Chondrocyte (in vitro differentiated cells): ENCODE data around the gene CAB39. TPM values are rescaled to one million over a fixed set of nuclear protein-coding genes. Genes with fewer than 3 reads are reported as not detected.

ENCODE experiments used
- DNase-seq: peaks from one replicate; pipeline ENCODE4 v3.0.0; 2021; ENCODE audit warnings: mixed read lengths, low spot score
- H3K27ac Mint-ChIP-seq: one replicate; pipeline ENCODE4 v1.8.0; 2021; ENCODE audit warnings: mild to moderate bottlenecking, moderate library complexity, mixed read lengths; ENCODE audit not compliant: unreplicated experiment
- H3K27me3 Mint-ChIP-seq: 2 replicates; pipeline ENCODE4 v1.8.0; 2021; ENCODE audit warnings: low read depth, mixed read lengths
- H3K36me3 Mint-ChIP-seq: 2 replicates; pipeline ENCODE4 v1.8.0; 2021; ENCODE audit warnings: low read depth, mixed read lengths
- H3K4me1 Mint-ChIP-seq: 2 replicates; pipeline ENCODE4 v1.8.0; 2021; ENCODE audit warnings: low read depth, mild to moderate bottlenecking, mixed read lengths
- H3K4me3 Mint-ChIP-seq: one replicate; pipeline ENCODE4 v1.8.0; 2021; ENCODE audit warnings: mild to moderate bottlenecking, moderate library complexity, mixed read lengths; ENCODE audit not compliant: unreplicated experiment
- H3K9me3 Mint-ChIP-seq: 2 replicates; pipeline ENCODE4 v1.8.0; 2021; ENCODE audit warnings: low read depth, mixed read lengths
- long read RNA-seq: library from polyadenylated mRNA; stranded (forward); transcript quantifications from one replicate; pipeline ENCODE4 v2.0.0, GENCODE V29; 2021
- total RNA-seq: library from RNA; stranded (reverse); gene quantifications from 3 replicates; pipeline ENCODE4 v1.2.1, GENCODE V29; 2021
- TF ChIP-seq, protein P1 (sequence below): fragments of 200-600 bp; sonication (generic); IDR thresholded peaks from 2 replicates; pipeline ENCODE4 v1.5.0; 2021; ENCODE audit warnings: antibody characterized with exemption, mild to moderate bottlenecking, moderate library complexity

CAB39 gene
- 30.9 to 34.7 TPM (median 33.4 TPM) in 3 replicates for total RNA-seq
- long read RNA-seq, transcript CAB39-201 (9 exons, 3,826 nt) = major isoform, 78 of 91 reads
- long read RNA-seq, partial matches to known transcripts = 2 of 91 reads
- long read RNA-seq, other reads (novel, unspliced or antisense) = 10 of 91 reads

DNA sequence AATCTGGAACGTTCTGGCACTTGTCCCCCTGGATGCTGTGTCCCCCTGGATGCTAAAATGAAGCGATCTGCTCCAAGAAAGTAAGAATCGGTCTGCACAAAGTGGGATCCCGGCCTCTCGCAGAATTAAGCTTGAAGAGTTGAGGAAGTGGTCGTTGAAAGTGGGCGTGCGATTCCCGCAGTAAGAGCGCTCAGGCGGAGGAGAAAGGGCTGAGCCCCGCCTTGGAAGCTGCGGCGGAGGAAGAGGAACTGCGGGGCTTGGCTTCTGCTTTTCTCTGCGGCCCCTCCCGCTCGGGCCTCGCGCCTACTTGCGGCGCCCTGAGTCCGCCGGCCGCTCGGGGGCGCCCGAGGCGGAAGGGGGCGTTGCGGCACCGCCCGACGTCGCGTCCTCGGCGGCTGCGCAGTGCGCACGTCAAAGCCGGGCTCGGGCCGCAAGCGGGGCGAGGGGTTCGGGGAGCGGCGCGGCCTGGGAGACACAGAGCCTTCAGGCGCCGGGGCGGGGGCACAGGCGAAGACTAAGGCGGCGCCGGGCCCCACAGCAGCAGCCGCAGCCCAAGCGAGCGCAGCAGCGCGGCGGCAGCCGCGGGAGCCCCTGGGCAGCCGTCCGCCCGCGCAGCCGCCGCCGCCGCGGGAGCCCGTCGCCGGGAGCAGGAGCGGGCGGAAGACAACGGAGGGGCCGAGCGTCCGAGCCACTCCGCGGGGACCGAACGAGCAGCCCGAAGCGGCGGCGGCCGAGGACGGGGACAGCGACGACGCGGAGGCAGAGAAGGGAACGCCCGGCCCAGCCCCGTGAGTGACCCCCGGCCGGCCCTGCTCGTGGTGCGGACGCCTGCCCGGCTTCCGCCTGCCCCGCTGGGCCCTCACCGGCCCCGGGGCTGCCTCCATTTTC is at the start of gene CAB39:
TSS of gene CAB39 (plus strand) at position 400 of the 888 bp plus-strand sequence. CDS start 47,160 bp downstream, outside the sequence.
- Mint-ChIP-seq H3K4me3 (peak within 1 kb of the TSS; percentile 98), H3K9me3 (no peaks in the 10 kb centered on the region), H3K27ac (peak within 1 kb of the TSS; percentile 96), H3K27me3 (peaks cover 6% of the 10 kb centered on the region), H3K4me1 (peaks cover 39% of the 10 kb centered on the region), H3K36me3 (no peaks in the 10 kb centered on the region)
- TF ChIP-seq, protein P1, sequence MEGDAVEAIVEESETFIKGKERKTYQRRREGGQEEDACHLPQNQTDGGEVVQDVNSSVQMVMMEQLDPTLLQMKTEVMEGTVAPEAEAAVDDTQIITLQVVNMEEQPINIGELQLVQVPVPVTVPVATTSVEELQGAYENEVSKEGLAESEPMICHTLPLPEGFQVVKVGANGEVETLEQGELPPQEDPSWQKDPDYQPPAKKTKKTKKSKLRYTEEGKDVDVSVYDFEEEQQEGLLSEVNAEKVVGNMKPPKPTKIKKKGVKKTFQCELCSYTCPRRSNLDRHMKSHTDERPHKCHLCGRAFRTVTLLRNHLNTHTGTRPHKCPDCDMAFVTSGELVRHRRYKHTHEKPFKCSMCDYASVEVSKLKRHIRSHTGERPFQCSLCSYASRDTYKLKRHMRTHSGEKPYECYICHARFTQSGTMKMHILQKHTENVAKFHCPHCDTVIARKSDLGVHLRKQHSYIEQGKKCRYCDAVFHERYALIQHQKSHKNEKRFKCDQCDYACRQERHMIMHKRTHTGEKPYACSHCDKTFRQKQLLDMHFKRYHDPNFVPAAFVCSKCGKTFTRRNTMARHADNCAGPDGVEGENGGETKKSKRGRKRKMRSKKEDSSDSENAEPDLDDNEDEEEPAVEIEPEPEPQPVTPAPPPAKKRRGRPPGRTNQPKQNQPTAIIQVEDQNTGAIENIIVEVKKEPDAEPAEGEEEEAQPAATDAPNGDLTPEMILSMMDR = peak; percentile 90
- peak; percentile 95 for DNase-seq

- no peaks in the 10 kb centered on the region for H3K36me3 Mint-ChIP-seq
- H3K4me1 Mint-ChIP-seq = peaks cover 9% of the 10 kb centered on the region
- no peak overlapping the region for H3K4me3 Mint-ChIP-seq
- H3K27ac Mint-ChIP-seq = no peak overlapping the region
- DNase-seq = no peak
- TF ChIP-seq, protein P1 = no peak
- H3K27me3 Mint-ChIP-seq = no peaks in the 10 kb centered on the region
- H3K9me3 Mint-ChIP-seq = no peaks in the 10 kb centered on the region
Observed at GRCh38 chr2:230664128-230664527, 48.5 kb upstream of the CAB39 start.

DNA sequence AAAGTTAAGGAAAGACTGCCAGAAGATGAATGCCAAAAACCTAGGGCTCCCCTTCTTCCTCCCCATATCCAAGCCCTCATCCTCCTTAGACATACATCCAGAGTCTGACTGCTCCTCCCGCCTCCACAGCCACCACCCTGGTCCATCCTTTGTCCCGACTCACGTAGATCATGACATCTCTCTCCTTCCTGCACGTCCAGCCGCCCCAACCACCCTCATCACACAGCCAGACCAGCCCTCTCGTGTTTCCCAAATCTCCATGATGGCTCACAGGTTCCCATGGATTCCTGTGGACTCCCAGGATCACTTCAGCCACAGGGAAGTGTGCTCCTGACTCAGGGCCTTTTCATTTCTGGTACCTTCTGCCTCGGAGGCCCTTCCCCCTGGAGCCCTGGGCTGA is 47.8 kb upstream of the CAB39 start:
- TF ChIP-seq, protein P1 = no peak
- H3K4me1 Mint-ChIP-seq = peaks cover 9% of the 10 kb centered on the region
- no peaks in the 10 kb centered on the region for H3K9me3 Mint-ChIP-seq
- no peaks in the 10 kb centered on the region for H3K27me3 Mint-ChIP-seq
- no peak overlapping the region for H3K27ac Mint-ChIP-seq
- DNase-seq = no peak
- H3K36me3 Mint-ChIP-seq = no peaks in the 10 kb centered on the region
- no peak overlapping the region for H3K4me3 Mint-ChIP-seq

DNA sequence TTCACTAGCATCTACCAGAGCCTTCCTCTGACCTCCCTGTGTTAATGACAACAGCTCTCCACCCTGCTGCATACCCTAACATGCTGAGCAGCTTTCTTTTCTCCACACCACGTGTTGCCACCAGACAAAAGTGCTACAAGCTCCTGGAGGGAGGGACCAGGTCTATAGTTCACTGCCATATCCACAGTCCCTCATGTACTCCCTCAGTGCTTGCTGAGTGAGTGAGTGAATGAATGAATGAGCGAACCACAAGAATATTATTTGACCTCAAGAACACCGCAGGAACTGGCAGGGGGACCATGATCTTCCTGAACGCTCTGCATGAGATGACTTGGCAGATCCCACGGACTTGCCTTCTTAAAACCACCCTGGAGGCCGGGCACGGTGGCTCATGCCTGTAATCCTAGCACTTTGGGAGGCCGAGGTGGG is 47.4 kb upstream of the CAB39 start:
- H3K27ac Mint-ChIP-seq = no peak overlapping the region
- no peaks in the 10 kb centered on the region for H3K36me3 Mint-ChIP-seq
- TF ChIP-seq, protein P1 = no peak
- DNase-seq = no peak
- H3K4me1 Mint-ChIP-seq = peaks cover 9% of the 10 kb centered on the region
- H3K4me3 Mint-ChIP-seq = no peak overlapping the region
- H3K27me3 Mint-ChIP-seq = no peaks in the 10 kb centered on the region
- H3K9me3 Mint-ChIP-seq = no peaks in the 10 kb centered on the region

DNA sequence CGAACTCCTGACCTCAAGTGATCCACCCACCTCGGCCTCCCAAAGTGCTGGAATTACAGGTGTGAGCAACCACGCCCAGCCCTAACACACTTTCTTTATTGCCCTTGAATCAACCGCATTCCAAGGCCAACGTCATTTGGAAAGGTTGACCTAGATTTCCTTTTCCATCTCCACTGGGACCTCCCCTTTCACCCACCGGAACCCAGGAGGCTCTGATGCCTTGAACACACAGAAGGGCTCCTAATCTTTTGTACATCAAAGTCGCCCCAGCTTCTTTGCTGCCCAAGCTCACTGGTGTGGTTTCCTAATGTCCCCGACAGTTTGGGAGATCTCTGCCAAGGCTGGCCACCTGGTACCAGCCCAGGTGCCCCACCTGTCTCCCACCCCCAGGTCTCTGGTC is 46.2 kb upstream of the CAB39 start:
- Mint-ChIP-seq H3K27ac (no peak overlapping the region), H3K9me3 (no peaks in the 10 kb centered on the region), H3K36me3 (no peaks in the 10 kb centered on the region), H3K4me1 (peaks cover 9% of the 10 kb centered on the region), H3K27me3 (no peaks in the 10 kb centered on the region), H3K4me3 (no peak overlapping the region)
- TF ChIP-seq, protein P1 = no peak
- DNase-seq = no peak
